ENCODE results near the gene LDLRAP1. TPM values are rescaled to one million over a fixed set of nuclear protein-coding genes. Genes with fewer than 3 reads are reported as not detected.

Gene LDLRAP1
- total RNA-seq, 1 donor from 2014 or later: 20.7 TPM

DNA sequence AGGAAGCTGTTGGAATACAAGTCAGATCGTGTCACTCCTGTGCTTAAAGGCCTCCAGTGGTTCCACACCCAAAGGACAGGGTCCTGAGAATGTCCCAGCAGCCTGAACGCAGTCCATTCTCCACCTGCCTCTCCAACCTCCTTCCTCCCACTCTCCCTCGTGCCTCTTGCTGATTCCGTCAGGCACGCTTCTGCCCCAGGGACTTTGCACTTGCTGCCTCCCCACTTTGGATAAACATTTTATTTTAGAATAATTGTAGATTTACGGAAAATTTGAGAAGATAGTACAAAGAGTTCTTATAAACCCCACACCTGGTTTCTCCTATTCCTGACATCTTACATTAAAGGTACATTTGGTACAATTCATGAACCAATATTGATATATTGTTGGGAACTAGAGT, 28.4 kb upstream of the LDLRAP1 start:
- Mint-ChIP-seq H3K4me1 (ENCODE audit: unreplicated experiment) (no peaks in the 10 kb centered on the region), H3K27me3 (peaks cover 5% of the 10 kb centered on the region), H3K9me3 (no peaks in the 10 kb centered on the region), H3K27ac (no peak overlapping the region), H3K4me3 (no peak overlapping the region), H3K36me3 (no peaks in the 10 kb centered on the region)
- DNase-seq (ENCODE audit: extremely low spot score, unreplicated experiment): no peak
- TF ChIP-seq CTCF (conservative IDR thresholded peaks at IDR 0.05): no peak

- Mint-ChIP-seq H3K4me1 (ENCODE audit: unreplicated experiment) (peaks cover 3% of the 10 kb centered on the region), H3K27ac (no peak overlapping the region), H3K9me3 (no peaks in the 10 kb centered on the region), H3K27me3 (peaks cover 5% of the 10 kb centered on the region), H3K36me3 (no peaks in the 10 kb centered on the region), H3K4me3 (no peak overlapping the region)
- no peak for DNase-seq (ENCODE audit: extremely low spot score, unreplicated experiment)
- TF ChIP-seq CTCF (conservative IDR thresholded peaks at IDR 0.05): no peak
These were observed 26.7 kb upstream of the LDLRAP1 start for GRCh38 chr1:25516686-25517085.

- Mint-ChIP-seq H3K27ac (no peak overlapping the region), H3K4me1 (ENCODE audit: unreplicated experiment) (peaks cover 9% of the 10 kb centered on the region), H3K9me3 (no peaks in the 10 kb centered on the region), H3K27me3 (peaks cover 5% of the 10 kb centered on the region), H3K36me3 (no peaks in the 10 kb centered on the region), H3K4me3 (no peak overlapping the region)
- no peak for TF ChIP-seq CTCF (conservative IDR thresholded peaks at IDR 0.05)
- no peak for DNase-seq (ENCODE audit: extremely low spot score, unreplicated experiment)
These were observed 25.7 kb upstream of the LDLRAP1 start for GRCh38 chr1:25517476-25518394.

DNA sequence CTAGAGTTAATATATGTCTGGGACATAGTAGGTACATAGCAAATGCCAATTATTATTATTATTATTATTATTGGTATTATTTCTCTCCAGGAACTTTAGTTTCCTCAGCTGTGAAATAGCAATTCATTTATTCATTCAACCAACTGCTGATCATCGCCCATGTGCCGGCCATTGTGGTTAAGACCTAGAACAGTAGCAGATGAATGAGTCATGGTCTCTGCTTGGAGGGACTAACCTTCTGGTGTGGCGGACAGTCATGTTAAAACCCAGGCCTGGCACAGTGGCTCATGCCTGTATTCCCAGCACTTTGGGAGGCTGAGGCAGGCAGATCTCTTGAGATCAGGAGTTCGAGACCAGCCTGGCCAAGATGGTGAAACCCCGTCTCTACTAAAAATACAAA, 23.8 kb upstream of the LDLRAP1 start:
- Mint-ChIP-seq H3K4me1 (ENCODE audit: unreplicated experiment) (peaks cover 9% of the 10 kb centered on the region), H3K36me3 (no peaks in the 10 kb centered on the region)
- no peak for TF ChIP-seq CTCF (conservative IDR thresholded peaks at IDR 0.05)

GRCh38 chr1:25520446-25521061, 22.9 kb upstream of the LDLRAP1 start:
- Mint-ChIP-seq H3K4me1 (ENCODE audit: unreplicated experiment) (peaks cover 17% of the 10 kb centered on the region), H3K36me3 (no peaks in the 10 kb centered on the region), H3K4me3 (no peak overlapping the region), H3K9me3 (peaks cover 5% of the 10 kb centered on the region), H3K27me3 (no peaks in the 10 kb centered on the region), H3K27ac (no peak overlapping the region)
- TF ChIP-seq CTCF (conservative IDR thresholded peaks at IDR 0.05): peak; percentile 94
- DNase-seq (ENCODE audit: extremely low spot score, unreplicated experiment): no peak

More for the DNA sequence above, 23.8 kb upstream of the LDLRAP1 start:
- no peaks in the 10 kb centered on the region for H3K9me3 Mint-ChIP-seq
- H3K27ac Mint-ChIP-seq: no peak overlapping the region
- no peak for DNase-seq (ENCODE audit: extremely low spot score, unreplicated experiment)
- peaks cover 5% of the 10 kb centered on the region for H3K27me3 Mint-ChIP-seq
- no peak overlapping the region for H3K4me3 Mint-ChIP-seq

Measured in type B pancreatic cell (in vitro differentiated cells).